Gastrocnemius medialis (tissue), 4 donors: ENCODE measurements around the gene PSMB2. TPM values are rescaled to one million over a fixed set of nuclear protein-coding genes. Genes with fewer than 3 reads are reported as not detected.

Source experiments
- ATAC-seq, 2 donors: fragments of 150-250 bp; one replicate each; pipeline ENCODE4 v1.9.1; 2016
- DNase-seq, 2 donors: peaks; one replicate each; pipeline ENCODE4 v3.0.0-alpha.2; 2019
- H3K27ac ChIP-seq, 4 donors: fragments of 200-600 bp; sonication (generic); 1 replicate in 1 of 4; 2 replicates in 3 of 4; pipeline ENCODE4 v1.5.1; 2016 to 2018; ENCODE audit warnings: mild to moderate bottlenecking in 2 of 4, moderate library complexity in 1 of 4
- H3K27me3 ChIP-seq, 3 donors: fragments of 200-600 bp; sonication (generic) in 2 of 3; 1 replicate in 1 of 3; 2 replicates in 2 of 3; pipeline versions ENCODE4 v1.5.1 to v1.6.0; 2016 to 2019; ENCODE audit warnings: mild to moderate bottlenecking in 1 of 3, moderate library complexity in 1 of 3
- H3K36me3 ChIP-seq, 2 donors: fragments of 200-600 bp; sonication (generic) in 1 of 2; one replicate each; pipeline ENCODE4 v1.5.1; 2017 to 2018
- H3K4me1 ChIP-seq, 2 donors: fragments of 200-600 bp; sonication (generic) in 1 of 2; one replicate each; pipeline ENCODE4 v1.5.1; 2016 to 2017; ENCODE audit warnings: mild to moderate bottlenecking in 2 of 2
- H3K4me3 ChIP-seq, 4 donors: fragments of 200-600 bp; sonication (generic) in 3 of 4; 1 replicate in 1 of 4; 2 replicates in 3 of 4; pipeline ENCODE4 v1.5.1; 2016 to 2019; ENCODE audit warnings: mild to moderate bottlenecking in 2 of 4
- H3K9me3 ChIP-seq, 3 donors: fragments of 200-600 bp; sonication (generic) in 2 of 3; 1 replicate in 1 of 3; 2 replicates in 2 of 3; pipeline ENCODE4 v1.5.1; 2016 to 2019
- CTCF ChIP-seq, 5 experiments: fragments of 450-650 bp in 3 of 5; fragments of 200-600 bp in 2 of 5; sonication (generic) in 2 of 5; IDR thresholded peaks in 4 of 5; conservative IDR thresholded peaks in 1 of 5; 1 replicate in 4 of 5; 2 replicates in 1 of 5; pipeline ENCODE4 v1.5.1; 2016 to 2019; ENCODE audit warnings: antibody characterized with exemption in 5 of 5, mild to moderate bottlenecking in 3 of 5, moderate library complexity in 3 of 5
- POLR2A ChIP-seq, 2 donors: fragments of 450-650 bp; IDR thresholded peaks; one replicate each; pipeline ENCODE4 v1.6.1; 2017; ENCODE audit warnings: antibody characterized with exemption in 2 of 2, mild to moderate bottlenecking in 2 of 2, moderate library complexity in 2 of 2
- in situ Hi-C, 4 donors: fragments of 200-750 bp; cut with MboI; loops; one replicate each; pipeline versions ENCODE4 v1.15.0 to v1.8.0; 2017; ENCODE audit warnings: low sequenced_read_pairs in 4 of 4
- intact Hi-C: fragments of 100-400 bp; cut with DNase I; formaldehyde crosslinking; loops from one replicate; pipeline ENCODE4 v1.15.1; 2023; ENCODE audit warnings: low total_unique reads
- total RNA-seq, 4 donors: library from RNA; depleted of rRNA; stranded (reverse); fragments of >200 nt; gene quantifications; one replicate each; pipeline versions ENCODE4 v1.1.0 to v1.2.3, GENCODE V29; 2016

The PSMB2 gene
- total RNA-seq, 4 donors from 2014 or later: 65.2 to 119 (median 89.9) TPM

GRCh38 chr1:35572296-35572695 lies 69.0 kb downstream of the PSMB2 start:
- Histone ChIP-seq H3K27me3 (peaks cover 55 to 77% (median 62%) of the 10 kb centered on the region in 3 donors), H3K4me1 (peaks cover 3% of the 10 kb centered on the region in 2 donors), H3K27ac (no peak overlapping the region), H3K4me3 (no peak overlapping the region), H3K36me3 (no peaks in the 10 kb centered on the region), H3K9me3 (no peaks in the 10 kb centered on the region)
- intact Hi-C loops: no loop called here
- no peak for ATAC-seq
- in situ Hi-C loops: no loop called here
- no peak for DNase-seq
- TF ChIP-seq CTCF (IDR thresholded peaks at IDR 0.05 in 4 of 5, conservative IDR thresholded peaks at IDR 0.05 in 1 of 5) (no peak), POLR2A (IDR thresholded peaks at IDR 0.05) (no peak)

- H3K36me3 ChIP-seq: no peaks in the 10 kb centered on the region
- ATAC-seq (no peak), DNase-seq (no peak)
- no peak overlapping the region for H3K4me3 ChIP-seq
- no peaks in the 10 kb centered on the region for H3K9me3 ChIP-seq
- peaks cover 47 to 67% (median 53%) of the 10 kb centered on the region in 3 donors for H3K27me3 ChIP-seq
- in situ Hi-C loops (no loop called here), intact Hi-C loops (no loop called here)
- no peak overlapping the region for H3K27ac ChIP-seq
- TF ChIP-seq CTCF (IDR thresholded peaks at IDR 0.05 in 4 of 5, conservative IDR thresholded peaks at IDR 0.05 in 1 of 5) (no peak), POLR2A (IDR thresholded peaks at IDR 0.05) (no peak)
- peaks cover 0 to 3% of the 10 kb centered on the region in 2 donors for H3K4me1 ChIP-seq
Measured at GRCh38 chr1:35571263-35571662, 70.1 kb downstream of the PSMB2 start.

GRCh38 chr1:35570589-35571137 lies 70.7 kb downstream of the PSMB2 start:
- intact Hi-C loops: no loop called here
- in situ Hi-C loops: no loop called here

GRCh38 chr1:35569936-35570335 lies 71.4 kb downstream of the PSMB2 start:
- in situ Hi-C loops (loop anchor here (5.0 to 10.0 kb wide), 3 partner anchors 152 to 157 kb away; no protein-coding TSS in a partner anchor), intact Hi-C loops (loop anchor here (1.0 kb wide), 2 partner anchors 157 to 204 kb away; no protein-coding TSS in a partner anchor)
- Histone ChIP-seq H3K9me3 (no peaks in the 10 kb centered on the region), H3K4me1 (peaks cover 0 to 3% of the 10 kb centered on the region in 2 donors), H3K27ac (no peak overlapping the region), H3K36me3 (no peaks in the 10 kb centered on the region), H3K4me3 (no peak overlapping the region), H3K27me3 (peaks cover 36 to 55% (median 40%) of the 10 kb centered on the region in 3 donors)
- TF ChIP-seq CTCF (IDR thresholded peaks at IDR 0.05 in 4 of 5, conservative IDR thresholded peaks at IDR 0.05 in 1 of 5) (no peak), POLR2A (IDR thresholded peaks at IDR 0.05) (no peak)
- DNase-seq (no peak), ATAC-seq (no peak)

More at GRCh38 chr1:35570589-35571137, 70.7 kb downstream of the PSMB2 start:
- no peak overlapping the region for H3K27ac ChIP-seq
- H3K9me3 ChIP-seq: no peaks in the 10 kb centered on the region
- H3K36me3 ChIP-seq: no peaks in the 10 kb centered on the region
- no peak for ATAC-seq
- no peak for TF ChIP-seq POLR2A (IDR thresholded peaks at IDR 0.05)
- TF ChIP-seq CTCF (IDR thresholded peaks at IDR 0.05 in 4 of 5, conservative IDR thresholded peaks at IDR 0.05 in 1 of 5): no peak
- DNase-seq: no peak
- no peak overlapping the region for H3K4me3 ChIP-seq
- peaks cover 41 to 62% (median 47%) of the 10 kb centered on the region in 3 donors for H3K27me3 ChIP-seq
- H3K4me1 ChIP-seq: peaks cover 0 to 3% of the 10 kb centered on the region in 2 donors
